ENCODE measurements around the gene CFAP74.

The CFAP74 gene

DNA sequence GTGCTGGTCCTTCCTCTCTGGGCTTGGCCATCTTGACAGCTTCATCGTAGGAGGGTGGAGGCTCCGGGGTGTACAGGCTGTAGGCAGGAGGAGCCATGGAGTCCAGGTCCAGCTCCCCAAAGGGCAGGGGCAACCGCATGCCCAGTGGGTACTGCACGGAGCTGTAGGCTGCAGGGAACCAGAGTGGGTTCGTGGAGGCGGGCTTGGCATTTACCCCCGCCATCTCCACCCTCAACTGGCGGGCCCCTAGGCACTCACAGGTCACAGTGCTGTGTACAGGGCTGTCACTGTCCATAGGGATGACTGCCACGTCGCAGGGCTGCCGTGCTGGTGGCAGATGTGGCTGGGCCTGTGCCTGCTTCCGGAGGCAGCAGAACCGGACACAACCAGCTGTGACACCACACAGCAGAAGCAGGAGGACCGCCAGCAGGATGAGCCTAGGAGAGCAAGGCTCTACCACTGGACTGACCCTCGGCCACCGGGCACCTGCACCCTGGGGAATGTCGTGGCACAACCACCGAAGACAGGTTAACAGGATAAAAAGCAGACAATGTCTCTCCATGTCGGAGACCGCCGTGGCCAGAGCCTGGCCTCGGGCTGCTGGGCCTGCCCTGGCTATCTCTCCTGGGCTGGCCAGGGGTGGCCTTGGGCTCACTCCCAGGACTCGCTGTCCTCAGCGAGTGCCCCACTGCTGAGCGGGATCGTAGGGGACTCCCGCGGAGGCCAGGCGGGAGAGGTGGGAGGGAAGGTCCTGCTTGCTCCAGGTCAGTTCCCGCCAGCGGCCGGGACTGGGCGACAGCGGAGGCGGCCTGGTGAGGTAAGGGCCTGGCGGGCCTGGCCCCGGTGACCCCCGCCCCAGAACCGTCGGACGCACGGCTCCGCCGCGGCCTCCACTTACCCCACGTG lies 85.3 kb downstream of the CFAP74 start:
- DNase-seq (ENCODE audit: low spot score) = no peak

GRCh38 chr1:1917304-1917976 lies 86.1 kb downstream of the CFAP74 start:
- no peak for DNase-seq (ENCODE audit: low spot score)

- DNase-seq (ENCODE audit: low spot score) = no peak
Observed at GRCh38 chr1:1916851-1917251, 86.7 kb downstream of the CFAP74 start.

- no peak for DNase-seq (ENCODE audit: low spot score)
Observed at GRCh38 chr1:1915911-1916840, 87.4 kb downstream of the CFAP74 start.

DNA sequence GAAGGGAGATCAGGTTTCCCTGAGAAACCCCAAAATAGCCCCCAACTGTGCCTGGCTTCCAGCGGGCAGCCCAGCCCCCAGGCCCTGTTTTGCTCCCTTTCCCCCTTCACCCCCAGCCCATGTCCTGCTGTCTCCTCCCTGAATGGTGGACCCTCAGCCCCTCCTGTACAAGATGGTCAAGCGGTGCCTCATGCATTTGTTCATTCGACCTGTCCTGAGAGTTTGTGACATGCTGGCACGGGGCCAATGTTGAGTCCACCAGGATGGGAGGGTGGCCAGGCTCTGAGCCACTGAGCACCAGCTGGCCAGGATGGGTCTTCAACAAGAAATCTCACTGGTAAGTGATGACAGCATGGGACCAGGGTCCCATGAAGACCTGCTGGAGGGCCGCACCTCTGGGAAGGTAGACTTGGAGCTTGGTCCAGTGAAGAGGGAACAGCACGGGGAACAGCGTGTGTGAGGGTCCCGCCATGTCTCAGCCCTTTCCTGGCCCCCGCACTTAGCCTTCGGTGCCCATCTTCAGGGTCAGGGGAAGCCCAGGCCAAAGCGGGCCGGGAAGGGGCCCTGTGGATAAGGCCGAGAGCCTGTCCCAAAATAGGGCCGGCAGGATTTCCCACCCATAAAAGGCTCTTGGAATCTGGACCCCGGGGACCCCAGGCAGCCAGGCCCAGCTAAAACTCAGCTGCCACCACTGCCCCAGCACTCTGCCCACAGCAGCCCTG lies 88.5 kb downstream of the CFAP74 start, which contains the start of gene CALML6:
Gene CALML6, plus strand, starts transcription at position 290 of the 722 bp plus-strand sequence. Its CDS starts 21 bp downstream, at position 311.
- DNase-seq (ENCODE audit: low spot score) = no peak

DNA sequence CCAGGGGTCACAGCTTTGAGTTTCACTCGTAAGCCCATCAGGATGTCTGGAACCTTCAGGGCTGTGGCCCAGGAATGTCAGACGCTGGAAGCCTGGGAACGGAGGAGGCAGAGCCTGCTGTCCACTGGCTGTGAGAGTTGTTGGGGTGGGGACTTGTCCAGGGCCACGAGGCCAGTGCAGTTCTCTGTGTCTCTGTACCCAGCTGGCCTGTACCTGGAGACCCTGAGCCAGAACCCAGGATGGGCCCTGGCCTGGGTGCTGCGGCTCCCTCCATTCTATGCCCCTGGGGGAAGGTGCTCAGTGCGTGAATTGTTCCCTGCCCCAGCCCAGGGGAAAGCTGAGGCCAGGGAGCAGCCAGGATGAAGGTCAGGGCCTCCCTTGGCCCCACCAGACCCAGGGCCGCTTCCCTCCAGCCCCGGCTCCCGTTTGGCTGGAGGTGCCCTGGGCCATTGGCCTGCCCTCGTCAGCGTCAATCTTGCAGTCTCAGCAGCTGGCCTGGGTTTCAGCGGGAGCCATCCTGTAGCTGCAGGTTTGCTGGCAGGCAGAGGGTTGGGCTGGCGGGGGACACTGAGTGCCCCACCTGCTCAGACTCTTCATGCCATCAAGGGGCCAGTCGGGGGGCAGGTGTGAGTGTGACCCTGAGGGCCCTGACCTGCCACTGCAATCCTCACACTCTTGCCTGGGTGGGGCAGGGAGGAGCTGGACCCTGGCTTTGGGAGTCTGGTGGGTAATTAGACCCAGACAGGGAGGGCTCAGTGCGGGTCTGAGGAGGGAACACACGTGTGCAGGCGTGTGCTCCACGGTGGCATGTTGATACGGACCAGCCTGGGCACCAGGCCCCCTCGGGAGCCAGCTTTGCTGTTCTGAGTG lies 89.2 kb downstream of the CFAP74 start:
- DNase-seq (ENCODE audit: low spot score) = no peak

- no peak for DNase-seq (ENCODE audit: low spot score)
Observed at GRCh38 chr1:1911350-1912041, 92.1 kb downstream of the CFAP74 start.

GRCh38 chr1:1910651-1911331 lies 92.8 kb downstream of the CFAP74 start:
- DNase-seq (ENCODE audit: low spot score) = no peak

- no peak for DNase-seq (ENCODE audit: low spot score)
Observed at GRCh38 chr1:1910033-1910465, 93.5 kb downstream of the CFAP74 start.

GRCh38 chr1:1908506-1908791 lies 95.1 kb downstream of the CFAP74 start:
- DNase-seq (ENCODE audit: low spot score) = no peak

DNA sequence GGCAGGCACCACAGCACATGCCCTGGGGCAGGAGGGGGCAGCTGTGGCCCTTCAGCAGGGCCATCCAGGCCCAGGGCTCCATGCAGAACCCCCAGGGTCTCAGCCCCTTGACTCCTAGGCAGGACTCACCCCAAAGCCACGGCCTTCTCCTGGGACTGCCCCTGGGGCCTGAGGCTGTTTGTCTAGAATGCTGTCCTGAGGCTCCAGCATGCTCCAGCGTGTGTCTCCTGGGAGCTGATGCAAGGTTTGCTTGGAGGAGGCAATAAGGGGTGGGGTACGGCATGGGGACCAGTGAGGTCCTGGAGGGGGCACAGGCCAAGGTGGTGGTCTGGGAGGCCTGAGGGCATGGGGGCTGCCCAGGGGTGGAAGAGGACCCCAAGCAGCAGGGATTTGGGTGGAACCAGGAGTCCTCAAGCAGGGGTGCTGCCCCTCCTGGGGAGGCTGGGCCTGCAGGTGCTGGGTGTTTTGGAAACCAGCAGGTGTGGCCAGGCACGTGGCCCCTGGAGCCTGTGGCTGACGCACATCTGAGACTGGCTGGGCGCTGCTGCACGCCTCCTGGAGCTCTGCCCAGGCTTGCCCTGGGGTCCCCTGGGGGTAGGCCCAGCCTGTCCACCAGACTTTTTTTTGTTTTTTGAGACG lies 96.4 kb downstream of the CFAP74 start:
- DNase-seq (ENCODE audit: low spot score) = no peak

- DNase-seq (ENCODE audit: low spot score) = peak; percentile 89
Observed at GRCh38 chr1:1906185-1907097, 97.1 kb downstream of the CFAP74 start.

DNA sequence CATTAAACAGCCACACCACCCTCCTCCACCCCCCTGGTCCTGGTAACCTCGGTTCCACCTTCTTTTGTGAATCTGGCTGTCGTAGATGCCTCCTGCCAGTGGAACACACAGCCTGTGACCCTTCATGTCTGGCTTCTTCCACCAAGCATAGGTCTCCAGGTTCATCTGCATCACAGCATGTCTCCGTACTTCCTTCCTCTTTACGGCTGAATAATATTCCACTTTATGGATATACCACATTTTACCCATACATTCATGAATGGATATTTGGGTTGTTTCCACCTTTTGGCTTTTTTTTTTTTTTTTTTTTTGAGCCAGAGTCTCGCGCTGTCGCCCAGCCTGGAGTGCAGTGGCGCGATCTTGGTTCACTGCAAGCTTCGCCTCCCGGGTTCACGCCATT lies 100.4 kb downstream of the CFAP74 start:
- no peak for DNase-seq (ENCODE audit: low spot score)

- no peak for DNase-seq (ENCODE audit: low spot score)
Observed at GRCh38 chr1:1901641-1902294, 101.8 kb downstream of the CFAP74 start.

GRCh38 chr1:1900883-1901640 lies 102.5 kb downstream of the CFAP74 start:
- DNase-seq (ENCODE audit: low spot score) = no peak

GRCh38 chr1:1899967-1900327 lies 103.6 kb downstream of the CFAP74 start:
- DNase-seq (ENCODE audit: low spot score) = no peak

Data from globus pallidus (tissue), 1 donor.